ENCODE measurements around the gene CRIM1.

CRIM1 gene

DNA sequence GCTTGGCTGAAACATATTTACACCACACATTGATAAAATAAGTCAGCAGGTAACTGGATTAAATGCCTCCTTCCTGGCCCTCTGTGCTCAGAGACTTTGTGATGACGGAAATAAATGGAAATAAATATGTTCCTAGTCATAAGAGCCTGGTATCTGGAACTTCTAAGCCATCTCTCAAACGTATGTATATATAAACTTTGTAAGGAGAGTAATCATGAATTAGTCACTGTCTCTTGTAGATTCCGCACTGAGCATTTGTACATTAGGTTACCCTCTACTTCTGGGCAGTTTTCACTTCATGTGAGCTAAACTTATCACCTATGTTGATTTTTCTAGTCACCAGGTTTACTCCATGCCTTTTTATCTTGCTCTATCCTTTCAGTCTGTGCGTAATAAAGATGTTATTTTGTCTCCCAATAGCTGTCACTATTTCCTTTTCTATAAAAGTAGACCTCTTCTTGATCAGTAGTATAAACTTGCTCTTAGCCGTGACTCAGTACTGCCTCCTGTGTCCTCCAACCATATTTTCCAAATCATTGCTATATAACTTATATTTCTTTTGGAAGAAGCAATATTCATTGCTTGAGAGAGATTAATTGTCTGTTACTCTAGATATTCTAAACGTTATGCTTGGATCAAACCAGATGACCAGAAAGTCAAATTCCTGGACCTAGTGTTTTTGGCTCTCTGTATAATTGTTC is 189.2 kb downstream of the CRIM1 start:
- TF ChIP-seq ZFX (IDR thresholded peaks at IDR 0.05), result no peak
- TF ChIP-seq, protein P1, sequence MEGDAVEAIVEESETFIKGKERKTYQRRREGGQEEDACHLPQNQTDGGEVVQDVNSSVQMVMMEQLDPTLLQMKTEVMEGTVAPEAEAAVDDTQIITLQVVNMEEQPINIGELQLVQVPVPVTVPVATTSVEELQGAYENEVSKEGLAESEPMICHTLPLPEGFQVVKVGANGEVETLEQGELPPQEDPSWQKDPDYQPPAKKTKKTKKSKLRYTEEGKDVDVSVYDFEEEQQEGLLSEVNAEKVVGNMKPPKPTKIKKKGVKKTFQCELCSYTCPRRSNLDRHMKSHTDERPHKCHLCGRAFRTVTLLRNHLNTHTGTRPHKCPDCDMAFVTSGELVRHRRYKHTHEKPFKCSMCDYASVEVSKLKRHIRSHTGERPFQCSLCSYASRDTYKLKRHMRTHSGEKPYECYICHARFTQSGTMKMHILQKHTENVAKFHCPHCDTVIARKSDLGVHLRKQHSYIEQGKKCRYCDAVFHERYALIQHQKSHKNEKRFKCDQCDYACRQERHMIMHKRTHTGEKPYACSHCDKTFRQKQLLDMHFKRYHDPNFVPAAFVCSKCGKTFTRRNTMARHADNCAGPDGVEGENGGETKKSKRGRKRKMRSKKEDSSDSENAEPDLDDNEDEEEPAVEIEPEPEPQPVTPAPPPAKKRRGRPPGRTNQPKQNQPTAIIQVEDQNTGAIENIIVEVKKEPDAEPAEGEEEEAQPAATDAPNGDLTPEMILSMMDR (conservative IDR thresholded peaks at IDR 0.05), result no peak; the same call in 1 of the 2 replicates
- H3K27ac ChIP-seq, result no peak overlapping the region

- TF ChIP-seq ZFX (IDR thresholded peaks at IDR 0.05), result no peak
- TF ChIP-seq, protein P1 (conservative IDR thresholded peaks at IDR 0.05), result no peak; the same call in 1 of the 2 replicates
- no peak overlapping the region for H3K27ac ChIP-seq
Measured at GRCh38 chr2:36545871-36546416, 190.4 kb downstream of the CRIM1 start.

GRCh38 chr2:36547906-36548305 is 192.3 kb downstream of the CRIM1 start:
- TF ChIP-seq, protein P1 (conservative IDR thresholded peaks at IDR 0.05), result no peak
- TF ChIP-seq ZFX (IDR thresholded peaks at IDR 0.05), result no peak
- no peak overlapping the region for H3K27ac ChIP-seq

DNA sequence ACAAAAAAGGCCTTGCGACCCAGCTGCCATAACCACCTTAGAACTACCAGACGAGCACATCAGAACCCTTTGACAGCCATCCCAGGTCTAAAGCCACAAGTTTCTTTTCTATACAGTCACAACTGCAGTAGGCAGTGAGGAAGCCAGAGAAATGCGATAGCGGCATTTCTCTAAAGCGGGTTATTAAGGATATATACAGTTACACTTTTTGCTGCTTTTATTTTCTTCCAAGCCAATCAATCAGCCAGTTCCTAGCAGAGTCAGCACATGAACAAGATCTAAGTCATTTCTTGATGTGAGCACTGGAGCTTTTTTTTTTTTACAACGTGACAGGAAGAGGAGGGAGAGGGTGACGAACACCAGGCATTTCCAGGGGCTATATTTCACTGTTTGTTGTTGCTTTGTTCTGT is 193.6 kb downstream of the CRIM1 start:
- TF ChIP-seq ZFX (IDR thresholded peaks at IDR 0.05), result no peak
- TF ChIP-seq, protein P1 (conservative IDR thresholded peaks at IDR 0.05), result no peak
- H3K27ac ChIP-seq, result no peak overlapping the region

DNA sequence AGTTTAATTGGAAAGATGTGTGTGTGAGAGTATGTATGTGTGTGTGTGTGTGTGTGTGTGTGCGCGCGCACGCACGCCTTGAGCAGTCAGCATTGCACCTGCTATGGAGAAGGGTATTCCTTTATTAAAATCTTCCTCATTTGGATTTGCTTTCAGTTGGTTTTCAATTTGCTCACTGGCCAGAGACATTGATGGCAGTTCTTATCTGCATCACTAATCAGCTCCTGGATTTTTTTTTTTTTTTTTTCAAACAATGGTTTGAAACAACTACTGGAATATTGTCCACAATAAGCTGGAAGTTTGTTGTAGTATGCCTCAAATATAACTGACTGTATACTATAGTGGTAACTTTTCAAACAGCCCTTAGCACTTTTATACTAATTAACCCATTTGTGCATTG is 194.4 kb downstream of the CRIM1 start:
- TF ChIP-seq, protein P1 (conservative IDR thresholded peaks at IDR 0.05), result no peak
- TF ChIP-seq ZFX (IDR thresholded peaks at IDR 0.05), result no peak
- no peak overlapping the region for H3K27ac ChIP-seq

DNA sequence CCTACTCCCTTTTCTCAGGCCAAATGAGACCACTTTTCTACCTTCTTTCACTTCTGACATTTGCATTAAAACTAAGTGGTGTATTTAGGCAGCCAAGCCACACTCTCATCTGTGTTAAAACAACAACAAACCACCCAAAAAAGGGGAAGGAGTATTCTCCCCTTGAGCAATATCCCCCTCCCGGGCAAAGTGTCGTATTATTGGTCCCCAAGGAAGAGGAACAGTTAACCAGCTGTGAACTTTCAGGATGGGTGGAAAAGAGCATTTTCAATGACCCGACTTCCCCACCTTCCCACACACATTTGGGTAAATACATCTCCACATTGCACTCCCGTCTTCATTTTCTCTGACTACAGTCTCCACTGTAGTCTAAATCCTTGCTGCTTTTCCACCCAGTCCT is 198.1 kb downstream of the CRIM1 start:
- H3K27ac ChIP-seq, result no peak overlapping the region
- no peak for TF ChIP-seq ZFX (IDR thresholded peaks at IDR 0.05)
- TF ChIP-seq, protein P1 (conservative IDR thresholded peaks at IDR 0.05), result no peak

- H3K27ac ChIP-seq, result no peak overlapping the region
- no peak for TF ChIP-seq ZFX (IDR thresholded peaks at IDR 0.05)
- TF ChIP-seq, protein P1 (conservative IDR thresholded peaks at IDR 0.05), result no peak
Measured at GRCh38 chr2:36554531-36554930, 199.0 kb downstream of the CRIM1 start.

Measured in C4-2B (cell line).